ENCODE measurements around the gene CDC42SE2.
A peak's percentile ranks its signal among the peaks of the same experiment; 100 is the strongest.

CDC42SE2 gene

GRCh38 chr5:131262953-131263541 is 806 bp upstream of the CDC42SE2 start:
- Histone ChIP-seq H3K4me1 (ENCODE audit: insufficient read depth, low read length, poor library complexity, severe bottlenecking) (peaks cover 35% of the 10 kb centered on the region), H3K4me2 (ENCODE audit: low read depth, low read length, poor library complexity, severe bottlenecking) (peak overlapping the region; percentile 79), H2AFZ (ENCODE audit: low read length) (no peak overlapping the region), H3K9ac (ENCODE audit: low read depth, low read length, poor library complexity, severe bottlenecking) (peak overlapping the region; percentile 71), H4K20me1 (ENCODE audit: insufficient read depth, low read length, poor library complexity, severe bottlenecking) (peaks cover 17% of the 10 kb centered on the region), H3K9me3 (ENCODE audit: insufficient read depth, low read depth, low read length) (no peaks in the 10 kb centered on the region), H3K79me2 (ENCODE audit: insufficient read depth, low read length) (peaks cover 58% of the 10 kb centered on the region), H3K4me3 (ENCODE audit: low read length, poor library complexity, severe bottlenecking) (peak overlapping the region; percentile 78), H3F3A (ENCODE audit: low read depth) (no peaks in the 10 kb centered on the region), H3K27me3 (ENCODE audit: insufficient read depth, low read length, poor library complexity, severe bottlenecking) (no peaks in the 10 kb centered on the region), H3K36me3 (ENCODE audit: insufficient read depth, low read length) (no peaks in the 10 kb centered on the region), H3K9me2 (replicated peaks; ENCODE audit: low read depth, low read length) (no peaks in the 10 kb centered on the region)
- TF ChIP-seq EZH2phosphoT487 (IDR thresholded peaks at IDR 0.05; ENCODE audit: borderline replicate concordance) (no peak), CTCF (conservative IDR thresholded peaks at IDR 0.05; ENCODE audit: low read length) (no peak)

GRCh38 chr5:131264451-131265099 is 722 bp downstream of the CDC42SE2 start:
- TF ChIP-seq EZH2phosphoT487 (IDR thresholded peaks at IDR 0.05; ENCODE audit: borderline replicate concordance): no peak
- no peak for TF ChIP-seq CTCF (conservative IDR thresholded peaks at IDR 0.05; ENCODE audit: low read length)

GRCh38 chr5:131265311-131265803 is 1.5 kb downstream of the CDC42SE2 start:
- Histone ChIP-seq H3K9me3 (ENCODE audit: insufficient read depth, low read depth, low read length) (no peaks in the 10 kb centered on the region), H3K36me3 (ENCODE audit: insufficient read depth, low read length) (no peaks in the 10 kb centered on the region), H3K27me3 (ENCODE audit: insufficient read depth, low read length, poor library complexity, severe bottlenecking) (no peaks in the 10 kb centered on the region), H3K9me2 (replicated peaks; ENCODE audit: low read depth, low read length) (no peaks in the 10 kb centered on the region), H4K20me1 (ENCODE audit: insufficient read depth, low read length, poor library complexity, severe bottlenecking) (peaks cover 28% of the 10 kb centered on the region), H3K79me2 (ENCODE audit: insufficient read depth, low read length) (peaks cover 76% of the 10 kb centered on the region), H2AFZ (ENCODE audit: low read length) (no peak overlapping the region), H3K4me3 (ENCODE audit: low read length, poor library complexity, severe bottlenecking) (peak overlapping the region; percentile 78), H3K4me2 (ENCODE audit: low read depth, low read length, poor library complexity, severe bottlenecking) (peak overlapping the region; percentile 86), H3K9ac (ENCODE audit: low read depth, low read length, poor library complexity, severe bottlenecking) (peak overlapping the region; percentile 88), H3K4me1 (ENCODE audit: insufficient read depth, low read length, poor library complexity, severe bottlenecking) (peaks cover 24% of the 10 kb centered on the region), H3F3A (ENCODE audit: low read depth) (no peaks in the 10 kb centered on the region)
- TF ChIP-seq EZH2phosphoT487 (IDR thresholded peaks at IDR 0.05; ENCODE audit: borderline replicate concordance): no peak
- TF ChIP-seq CTCF (conservative IDR thresholded peaks at IDR 0.05; ENCODE audit: low read length): peak; percentile 46

More at GRCh38 chr5:131264451-131265099, 722 bp downstream of the CDC42SE2 start:
- Histone ChIP-seq H3F3A (ENCODE audit: low read depth) (no peaks in the 10 kb centered on the region), H3K9me3 (ENCODE audit: insufficient read depth, low read depth, low read length) (no peaks in the 10 kb centered on the region), H3K79me2 (ENCODE audit: insufficient read depth, low read length) (peaks cover 69% of the 10 kb centered on the region), H3K9ac (ENCODE audit: low read depth, low read length, poor library complexity, severe bottlenecking) (peak overlapping the region; percentile 88), H3K36me3 (ENCODE audit: insufficient read depth, low read length) (no peaks in the 10 kb centered on the region), H3K4me1 (ENCODE audit: insufficient read depth, low read length, poor library complexity, severe bottlenecking) (peaks cover 24% of the 10 kb centered on the region), H4K20me1 (ENCODE audit: insufficient read depth, low read length, poor library complexity, severe bottlenecking) (peaks cover 25% of the 10 kb centered on the region), H3K9me2 (replicated peaks; ENCODE audit: low read depth, low read length) (no peaks in the 10 kb centered on the region), H3K27me3 (ENCODE audit: insufficient read depth, low read length, poor library complexity, severe bottlenecking) (no peaks in the 10 kb centered on the region), H3K4me2 (ENCODE audit: low read depth, low read length, poor library complexity, severe bottlenecking) (peak overlapping the region; percentile 86), H2AFZ (ENCODE audit: low read length) (peak overlapping the region; percentile 43; the same call in 1 of the 2 replicates), H3K4me3 (ENCODE audit: low read length, poor library complexity, severe bottlenecking) (peak overlapping the region; percentile 78)

Data from Loucy (cell line).